Measurements from ENCODE around the gene SLC44A3. TPM values are rescaled to one million over a fixed set of nuclear protein-coding genes. Genes with fewer than 3 reads are reported as not detected.

SLC44A3 gene
- total RNA-seq, 4 donors from 2014 or later, result 0.19 TPM; not detected in 3

- Histone ChIP-seq H3K36me3 (no peaks in the 10 kb centered on the region), H3K27me3 (peaks cover 32 to 45% (median 42%) of the 10 kb centered on the region in 3 donors), H3K27ac (peak overlapping the region; percentile 70 to 87 (median 83)), H3K4me3 (peak overlapping the region; percentile 57 to 71 (median 70)), H3K4me1 (peaks cover 13 to 19% of the 10 kb centered on the region in 2 donors), H3K9me3 (no peaks in the 10 kb centered on the region)
- in situ Hi-C loops (cut with MboI; ENCODE audit: low sequenced_read_pairs in 4 of 4), result no loop called here
- TF ChIP-seq POLR2A (IDR thresholded peaks at IDR 0.05) (no peak), CTCF (IDR thresholded peaks at IDR 0.05 in 4 of 5, conservative IDR thresholded peaks at IDR 0.05 in 1 of 5) (no peak)
- DNase-seq (no peak), ATAC-seq (no peak)
- intact Hi-C loops (cut with DNase I; ENCODE audit: low total_unique reads), result loop anchor here (10.0 kb wide), 1 partner anchor 96 kb away; no protein-coding TSS in a partner anchor
Observed at GRCh38 chr1:94928293-94928939, 108.3 kb downstream of the SLC44A3 start.

DNA sequence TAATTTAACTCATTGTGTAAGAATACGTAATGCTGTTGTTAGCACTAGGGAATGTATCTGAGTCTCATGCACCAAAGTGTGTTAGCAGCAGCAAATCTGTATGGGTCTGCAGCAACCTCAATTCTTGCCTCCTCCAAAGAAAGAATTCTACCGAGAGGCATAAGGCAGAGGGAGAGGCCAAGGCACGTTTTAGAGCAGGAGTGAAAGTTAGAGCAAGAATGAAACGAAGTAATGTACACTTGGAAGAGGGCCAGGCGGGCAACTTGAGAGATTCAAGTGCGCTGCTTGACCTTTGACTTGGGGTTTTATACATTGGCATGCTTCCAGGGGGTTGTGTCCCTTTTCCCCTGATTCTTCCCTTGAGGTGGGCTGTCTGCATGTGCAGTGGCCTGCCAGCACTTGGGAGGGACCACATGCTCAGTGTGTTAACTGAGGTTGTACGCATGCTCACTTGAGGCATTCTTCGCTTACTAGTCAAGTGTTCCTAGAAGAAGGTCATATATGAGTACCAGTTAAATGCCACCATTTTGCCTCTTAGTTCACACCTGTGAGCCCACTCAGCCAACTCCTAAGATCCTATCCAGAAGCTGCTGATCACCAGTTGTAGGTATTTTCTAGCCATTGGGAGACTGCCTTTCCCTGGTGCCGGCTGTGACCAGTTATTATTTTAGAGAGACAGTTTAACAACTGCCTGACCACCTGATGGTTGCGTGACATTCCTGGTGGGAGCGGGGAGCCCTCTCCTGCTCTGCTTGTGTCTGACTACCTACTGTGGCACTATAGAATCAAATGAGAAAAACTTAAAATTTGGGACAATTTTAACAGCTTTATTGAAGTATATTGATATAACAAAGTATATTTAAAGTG is 109.4 kb downstream of the SLC44A3 start:
- in situ Hi-C loops (cut with MboI; ENCODE audit: low sequenced_read_pairs in 4 of 4), result no loop called here
- H3K27ac ChIP-seq, result peak overlapping the region in 1 of 4 donors; percentile 87

DNA sequence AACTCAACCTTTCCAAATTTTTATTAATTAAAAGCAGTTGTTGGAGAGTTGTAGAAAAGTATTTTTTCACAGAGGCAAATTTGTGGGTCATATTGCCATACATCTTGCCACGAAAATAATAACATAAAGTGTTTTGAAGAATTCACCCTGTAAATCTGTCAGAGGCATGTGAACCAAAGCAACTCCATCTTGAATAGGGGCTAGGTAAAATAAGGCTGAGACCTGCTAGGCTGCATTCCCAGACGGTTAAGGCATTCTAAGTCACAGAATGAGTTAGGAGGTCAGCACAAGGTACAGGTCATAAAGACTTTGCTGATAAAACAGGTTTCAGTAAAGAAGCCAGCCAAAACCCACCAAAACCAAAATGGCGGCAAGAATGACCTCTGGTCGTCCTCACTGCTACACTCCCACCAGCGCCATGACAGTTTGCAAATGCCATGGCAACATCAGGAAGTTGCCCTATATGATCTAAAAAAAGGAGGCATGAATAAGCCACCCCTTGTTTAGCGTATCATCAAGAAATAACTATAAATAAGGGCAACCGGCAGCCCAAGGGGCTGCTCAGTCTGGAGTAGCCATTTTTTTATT is 111.2 kb downstream of the SLC44A3 start:
- in situ Hi-C loops (cut with MboI; ENCODE audit: low sequenced_read_pairs in 4 of 4) (no loop called here), intact Hi-C loops (cut with DNase I; ENCODE audit: low total_unique reads) (no loop called here)
- ATAC-seq (no peak), DNase-seq (no peak)
- peaks cover 0 to 9% of the 10 kb centered on the region in 2 donors for H3K4me1 ChIP-seq
- TF ChIP-seq CTCF (IDR thresholded peaks at IDR 0.05 in 4 of 5, conservative IDR thresholded peaks at IDR 0.05 in 1 of 5) (no peak), POLR2A (IDR thresholded peaks at IDR 0.05) (no peak)
- H3K36me3 ChIP-seq, result no peaks in the 10 kb centered on the region
- no peaks in the 10 kb centered on the region for H3K9me3 ChIP-seq
- no peak overlapping the region for H3K4me3 ChIP-seq
- no peak overlapping the region for H3K27ac ChIP-seq
- H3K27me3 ChIP-seq, result peaks cover 7 to 18% (median 15%) of the 10 kb centered on the region in 3 donors

More for the DNA sequence above, 109.4 kb downstream of the SLC44A3 start:
- peaks cover 3 to 19% of the 10 kb centered on the region in 2 donors for H3K4me1 ChIP-seq
- ATAC-seq (no peak), DNase-seq (no peak)
- intact Hi-C loops (cut with DNase I; ENCODE audit: low total_unique reads), result loop anchor here (10.0 kb wide), 1 partner anchor 95 kb away; no protein-coding TSS in a partner anchor
- H3K36me3 ChIP-seq, result no peaks in the 10 kb centered on the region
- TF ChIP-seq CTCF (IDR thresholded peaks at IDR 0.05 in 4 of 5, conservative IDR thresholded peaks at IDR 0.05 in 1 of 5) (no peak), POLR2A (IDR thresholded peaks at IDR 0.05) (no peak)
- peak overlapping the region in 3 of 4 donors; percentile 14 to 71 (median 30) for H3K4me3 ChIP-seq
- peaks cover 21 to 33% (median 31%) of the 10 kb centered on the region in 3 donors for H3K27me3 ChIP-seq
- no peaks in the 10 kb centered on the region for H3K9me3 ChIP-seq

GRCh38 chr1:94934551-94934950 is 114.4 kb downstream of the SLC44A3 start:
- no peaks in the 10 kb centered on the region for H3K36me3 ChIP-seq
- H3K9me3 ChIP-seq, result no peaks in the 10 kb centered on the region
- ATAC-seq (no peak), DNase-seq (no peak)
- intact Hi-C loops (cut with DNase I; ENCODE audit: low total_unique reads), result no loop called here
- no peak overlapping the region for H3K4me3 ChIP-seq
- H3K27ac ChIP-seq, result no peak overlapping the region
- in situ Hi-C loops (cut with MboI; ENCODE audit: low sequenced_read_pairs in 4 of 4), result no loop called here
- H3K4me1 ChIP-seq, result no peaks in the 10 kb centered on the region
- no peak for TF ChIP-seq POLR2A (IDR thresholded peaks at IDR 0.05)
- no peak for TF ChIP-seq CTCF (IDR thresholded peaks at IDR 0.05 in 4 of 5, conservative IDR thresholded peaks at IDR 0.05 in 1 of 5)
- peaks cover 0 to under 1% (median 0%) of the 10 kb centered on the region in 3 donors for H3K27me3 ChIP-seq
